Neural progenitor cell (in vitro differentiated cells): ENCODE data around the gene KCP. TPM values are rescaled to one million over a fixed set of nuclear protein-coding genes. Genes with fewer than 3 reads are reported as not detected.
A peak's percentile ranks its signal among the peaks of the same experiment; 100 is the strongest.

ENCODE experiments used
- DNase-seq: peaks from one replicate; pipeline ENCODE4 v3.0.0-alpha.2; 2016; ENCODE audit warnings: low spot score
- H2AFZ ChIP-seq: fragments of 200-600 bp; sonication (generic); replicated peaks from 2 replicates; pipeline ENCODE4 v1.6.1; 2016; ENCODE audit warnings: antibody characterized with exemption
- H3F3A ChIP-seq: fragments of 200-600 bp; sonication (generic); 2 replicates; pipeline ENCODE4 v1.6.1; 2016; ENCODE audit warnings: antibody characterized with exemption, low read depth
- H3K27ac ChIP-seq: fragments of 200-600 bp; sonication (generic); 2 replicates; pipeline ENCODE4 v1.5.1; 2016; ENCODE audit warnings: mild to moderate bottlenecking
- H3K27me3 ChIP-seq: fragments of 200-600 bp; sonication (generic); 2 replicates; pipeline ENCODE4 v1.6.1; 2016; ENCODE audit warnings: mild to moderate bottlenecking, moderate library complexity
- H3K36me3 ChIP-seq: fragments of 200-600 bp; sonication (generic); 2 replicates; pipeline ENCODE4 v1.5.1; 2016
- H3K4me1 ChIP-seq: fragments of 200-600 bp; sonication (generic); 2 replicates; pipeline ENCODE4 v1.6.1; 2016; ENCODE audit warnings: mixed run types
- H3K4me2 ChIP-seq: fragments of 200-600 bp; sonication (generic); 2 replicates; pipeline ENCODE4 v1.6.1; 2016
- H3K4me3 ChIP-seq: fragments of 200-600 bp; sonication (generic); 2 replicates; pipeline ENCODE4 v1.5.1; 2016
- H3K79me2 ChIP-seq: fragments of 200-600 bp; sonication (generic); 2 replicates; pipeline ENCODE4 v1.6.1; 2016; ENCODE audit warnings: low read depth
- H3K9ac ChIP-seq: fragments of 200-600 bp; sonication (generic); 2 replicates; pipeline ENCODE4 v1.6.1; 2016
- H3K9me3 ChIP-seq: fragments of 200-600 bp; sonication (generic); 2 replicates; pipeline ENCODE4 v1.5.1; 2016; ENCODE audit warnings: low read depth
- H4K20me1 ChIP-seq: fragments of 200-600 bp; sonication (generic); 2 replicates; pipeline ENCODE4 v1.6.1; 2016; ENCODE audit warnings: low read depth
- H3K27ac Mint-ChIP-seq: 3 replicates; pipeline ENCODE4 v1.8.0; 2021; ENCODE audit warnings: mixed read lengths
- H3K27me3 Mint-ChIP-seq: 2 replicates; pipeline ENCODE4 v1.8.0; 2022; ENCODE audit warnings: low read depth, mild to moderate bottlenecking, inconsistent platforms, moderate library complexity, mixed read lengths; ENCODE audit not compliant: insufficient read depth
- H3K36me3 Mint-ChIP-seq: 3 replicates; pipeline ENCODE4 v1.8.0; 2021; ENCODE audit warnings: mixed read lengths
- H3K4me1 Mint-ChIP-seq: 3 replicates; pipeline ENCODE4 v1.8.0; 2021; ENCODE audit warnings: mixed read lengths
- H3K4me3 Mint-ChIP-seq: 3 replicates; pipeline ENCODE4 v1.8.0; 2021; ENCODE audit warnings: mild to moderate bottlenecking, moderate library complexity, mixed read lengths
- H3K9me3 Mint-ChIP-seq: 3 replicates; pipeline ENCODE4 v1.8.0; 2020; ENCODE audit warnings: mixed read lengths
- CTCF ChIP-seq: fragments of 200-600 bp; sonication (generic); IDR thresholded peaks from 2 replicates; pipeline ENCODE4 v1.5.1; 2017; ENCODE audit warnings: antibody characterized with exemption, mild to moderate bottlenecking
- EZH2 ChIP-seq: fragments of 200-600 bp; sonication (generic); IDR thresholded peaks from 2 replicates; pipeline ENCODE4 v1.6.1; 2017; ENCODE audit warnings: antibody characterized with exemption, mild to moderate bottlenecking, moderate library complexity
- EZH2phosphoT487 ChIP-seq: fragments of 200-600 bp; sonication (generic); IDR thresholded peaks from 2 replicates; pipeline ENCODE4 v1.6.1; 2017; ENCODE audit warnings: antibody characterized with exemption
- total RNA-seq: library from RNA; depleted of rRNA; stranded (reverse); fragments of >200 nt; gene quantifications from 2 replicates; pipeline ENCODE4 v1.2.3, GENCODE V29; 2015; ENCODE audit warnings: low replicate concordance

KCP gene
- total RNA-seq, 1 donor from 2014 or later = 0.06 TPM

GRCh38 chr7:128954830-128955802 lies 44.6 kb upstream of the KCP start:
- peaks cover 43% of the 10 kb centered on the region for H3K36me3 Mint-ChIP-seq
- H3K9ac ChIP-seq = no peak overlapping the region
- H3K27me3 Mint-ChIP-seq = no peaks in the 10 kb centered on the region

GRCh38 chr7:128954150-128954549 lies 43.6 kb upstream of the KCP start:
- no peak for DNase-seq
- TF ChIP-seq EZH2 (no peak), CTCF (no peak), EZH2phosphoT487 (no peak)
- Histone ChIP-seq H3K4me2 (no peak overlapping the region), H3K36me3 (no peaks in the 10 kb centered on the region), H3K27me3 (no peaks in the 10 kb centered on the region), H3K9me3 (no peaks in the 10 kb centered on the region), H4K20me1 (no peaks in the 10 kb centered on the region), H3K9ac (no peak overlapping the region), H3K4me3 (no peak overlapping the region), H3K27ac (no peak overlapping the region), H2AFZ (no peak overlapping the region), H3K79me2 (no peaks in the 10 kb centered on the region), H3F3A (peaks cover 4% of the 10 kb centered on the region), H3K4me1 (no peaks in the 10 kb centered on the region)
- no peaks in the 10 kb centered on the region for H3K9me3 Mint-ChIP-seq
- no peaks in the 10 kb centered on the region for H3K4me1 Mint-ChIP-seq
- peaks cover 37% of the 10 kb centered on the region for H3K36me3 Mint-ChIP-seq
- H3K4me3 Mint-ChIP-seq = no peak overlapping the region
- no peak overlapping the region for H3K27ac Mint-ChIP-seq
- no peaks in the 10 kb centered on the region for H3K27me3 Mint-ChIP-seq

More at GRCh38 chr7:128954830-128955802, 44.6 kb upstream of the KCP start:
- TF ChIP-seq CTCF (peak; percentile 34), EZH2phosphoT487 (no peak)
- H3F3A ChIP-seq = peaks cover 4% of the 10 kb centered on the region
- H3K4me1 ChIP-seq = no peaks in the 10 kb centered on the region
- Mint-ChIP-seq H3K9me3 (no peaks in the 10 kb centered on the region), H3K4me1 (no peaks in the 10 kb centered on the region), H3K4me3 (no peak overlapping the region), H3K27ac (no peak overlapping the region)
- H3K36me3 ChIP-seq = no peaks in the 10 kb centered on the region
- H3K27ac ChIP-seq = peak overlapping the region; percentile 16
- no peaks in the 10 kb centered on the region for H3K27me3 ChIP-seq
- H4K20me1 ChIP-seq = no peaks in the 10 kb centered on the region
- no peaks in the 10 kb centered on the region for H3K9me3 ChIP-seq
- H3K79me2 ChIP-seq = no peaks in the 10 kb centered on the region
- DNase-seq = peak; percentile 23
- no peak overlapping the region for H2AFZ ChIP-seq
- H3K4me2 ChIP-seq = no peak overlapping the region
- H3K4me3 ChIP-seq = no peak overlapping the region

GRCh38 chr7:128951296-128951695 lies 40.8 kb upstream of the KCP start:
- H3K27me3 Mint-ChIP-seq = peaks cover 13% of the 10 kb centered on the region
- H3K4me1 ChIP-seq = no peaks in the 10 kb centered on the region

More at GRCh38 chr7:128951296-128951695, 40.8 kb upstream of the KCP start:
- no peak overlapping the region for H3K27ac Mint-ChIP-seq
- H3K4me1 Mint-ChIP-seq = no peaks in the 10 kb centered on the region
- Histone ChIP-seq H3K36me3 (no peaks in the 10 kb centered on the region), H3K27ac (no peak overlapping the region), H3K9me3 (no peaks in the 10 kb centered on the region), H3K79me2 (no peaks in the 10 kb centered on the region), H3K4me3 (no peak overlapping the region), H3K27me3 (no peaks in the 10 kb centered on the region), H4K20me1 (no peaks in the 10 kb centered on the region), H3K9ac (no peak overlapping the region), H2AFZ (no peak overlapping the region), H3F3A (peaks cover 4% of the 10 kb centered on the region), H3K4me2 (no peak overlapping the region)
- H3K4me3 Mint-ChIP-seq = no peak overlapping the region
- TF ChIP-seq EZH2phosphoT487 (no peak), CTCF (no peak), EZH2 (no peak)
- peaks cover 26% of the 10 kb centered on the region for H3K36me3 Mint-ChIP-seq
- no peak for DNase-seq
- H3K9me3 Mint-ChIP-seq = no peaks in the 10 kb centered on the region
